GM12873 (cell line): Measurements from ENCODE around the gene DARS2.

ENCODE experiments used
- CTCF ChIP-seq: IDR thresholded peaks from 2 replicates; pipeline ENCODE4 v1.5.1; 2012; ENCODE audit warnings: low read depth, mild to moderate bottlenecking, moderate library complexity, low read length, control low read depth; ENCODE audit not compliant: insufficient read depth; ENCODE audit errors: missing control alignments

Gene DARS2

GRCh38 chr1:173856903-173857302 lies 32.4 kb downstream of the DARS2 start:
- TF ChIP-seq CTCF: no peak

- TF ChIP-seq CTCF: no peak
Measured at GRCh38 chr1:173857363-173857917, 33.0 kb downstream of the DARS2 start.

GRCh38 chr1:173860065-173860464 lies 35.6 kb downstream of the DARS2 start:
- no peak for TF ChIP-seq CTCF

- no peak for TF ChIP-seq CTCF
Measured at GRCh38 chr1:173861731-173862145, 37.3 kb downstream of the DARS2 start.

- no peak for TF ChIP-seq CTCF
Measured at GRCh38 chr1:173862769-173863223, 38.3 kb downstream of the DARS2 start.

GRCh38 chr1:173863224-173864161 lies 39.0 kb downstream of the DARS2 start:
- TF ChIP-seq CTCF: no peak

GRCh38 chr1:173864179-173864867 lies 39.9 kb downstream of the DARS2 start:
- TF ChIP-seq CTCF: no peak
